ENCODE measurements around the gene UNC80.
A peak's percentile ranks its signal among the peaks of the same experiment; 100 is the strongest.

Gene UNC80

GRCh38 chr2:209973328-209973727 lies 201.7 kb downstream of the UNC80 start:
- no peak for DNase-seq (ENCODE audit: low spot score)

DNA sequence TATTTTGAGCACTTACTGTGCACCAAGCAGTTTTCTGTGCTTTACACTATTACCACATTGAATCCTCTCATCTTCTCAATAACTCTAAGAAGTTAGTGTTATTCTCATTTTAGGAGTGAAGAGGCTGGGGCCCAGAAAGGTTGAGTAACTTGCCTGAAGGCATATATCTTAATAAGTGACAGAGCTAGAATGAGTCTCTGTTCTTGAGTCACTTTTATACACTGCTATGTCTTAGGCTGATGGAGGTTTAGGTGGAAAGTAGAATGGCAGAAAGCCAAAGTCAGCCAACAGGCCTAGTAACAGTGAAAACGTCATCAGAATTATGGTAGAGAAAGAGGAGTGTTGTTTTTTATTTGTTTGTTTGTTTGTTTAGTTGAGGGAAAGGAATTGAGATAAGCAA lies 202.9 kb downstream of the UNC80 start:
- DNase-seq (ENCODE audit: low spot score): no peak

- no peak for DNase-seq (ENCODE audit: low spot score)
Observed at GRCh38 chr2:209976698-209977385, 205.2 kb downstream of the UNC80 start.

GRCh38 chr2:209977386-209978239 lies 206.0 kb downstream of the UNC80 start:
- DNase-seq (ENCODE audit: low spot score): no peak

- DNase-seq (ENCODE audit: low spot score): no peak
Observed at GRCh38 chr2:209984291-209984690, 212.7 kb downstream of the UNC80 start.

DNA sequence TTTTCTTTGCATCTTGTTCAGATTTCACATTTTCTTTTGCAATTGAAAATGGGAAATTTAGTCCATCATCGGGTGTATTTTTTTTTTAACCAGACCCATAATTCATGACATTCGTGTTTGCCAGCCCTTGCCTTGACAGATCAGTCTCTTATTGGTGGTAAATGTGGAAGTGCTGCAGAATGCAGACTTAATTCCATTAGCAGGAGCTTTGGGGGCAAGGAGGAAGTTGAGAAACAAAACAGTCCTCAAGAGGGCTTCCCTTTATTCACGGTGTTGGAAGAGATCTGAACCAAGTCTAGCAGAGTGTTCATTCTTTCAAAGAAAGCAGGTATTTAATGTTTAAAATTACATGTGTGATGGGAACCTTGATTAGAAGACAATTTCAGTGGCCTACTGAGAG lies 214.2 kb downstream of the UNC80 start:
- DNase-seq (ENCODE audit: low spot score): no peak

DNA sequence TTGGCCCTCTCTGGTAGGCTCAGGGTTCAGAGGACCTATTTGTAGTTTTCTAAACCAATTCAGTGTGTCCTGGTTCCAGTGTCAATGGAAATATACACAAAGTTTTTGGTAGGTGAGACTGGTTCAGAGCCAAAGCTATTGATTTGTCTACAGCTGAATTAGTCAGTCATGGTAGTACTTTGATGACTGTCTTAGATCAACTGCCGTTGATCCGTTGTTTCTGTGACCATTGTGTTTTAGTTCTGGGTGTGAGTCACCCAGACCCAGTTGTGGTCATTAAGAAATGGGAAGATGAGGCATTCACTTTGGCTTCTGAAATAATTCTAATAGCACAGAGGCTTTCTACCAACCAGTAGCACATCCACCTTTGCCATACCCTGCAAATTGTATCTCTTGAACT lies 214.8 kb downstream of the UNC80 start:
- no peak for DNase-seq (ENCODE audit: low spot score)

GRCh38 chr2:209988010-209988409 lies 216.4 kb downstream of the UNC80 start:
- DNase-seq (ENCODE audit: low spot score): no peak

DNA sequence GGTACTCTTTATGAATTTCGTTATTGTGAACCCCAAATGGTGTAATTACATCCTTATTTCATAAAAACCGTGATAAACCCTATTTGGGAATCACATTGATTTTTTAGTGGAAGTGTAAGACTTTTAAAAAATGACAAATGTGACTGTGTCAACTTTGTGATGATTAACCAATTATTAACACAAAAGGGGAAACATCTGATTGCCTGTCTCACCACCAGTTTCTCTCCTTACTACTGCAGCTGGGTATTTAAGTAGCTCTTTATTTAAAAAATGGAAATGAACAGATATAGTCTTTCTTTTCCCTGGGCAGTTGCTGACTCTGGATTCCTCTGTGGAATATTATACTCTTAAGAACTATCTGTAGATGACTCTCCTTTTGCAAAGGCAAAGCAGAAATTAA lies 219.2 kb downstream of the UNC80 start:
- no peak for DNase-seq (ENCODE audit: low spot score)

- DNase-seq (ENCODE audit: low spot score): no peak
Observed at GRCh38 chr2:209993968-209994367, 222.3 kb downstream of the UNC80 start.

GRCh38 chr2:209998596-209998995 lies 227.0 kb downstream of the UNC80 start:
- DNase-seq (ENCODE audit: low spot score): no peak

DNA sequence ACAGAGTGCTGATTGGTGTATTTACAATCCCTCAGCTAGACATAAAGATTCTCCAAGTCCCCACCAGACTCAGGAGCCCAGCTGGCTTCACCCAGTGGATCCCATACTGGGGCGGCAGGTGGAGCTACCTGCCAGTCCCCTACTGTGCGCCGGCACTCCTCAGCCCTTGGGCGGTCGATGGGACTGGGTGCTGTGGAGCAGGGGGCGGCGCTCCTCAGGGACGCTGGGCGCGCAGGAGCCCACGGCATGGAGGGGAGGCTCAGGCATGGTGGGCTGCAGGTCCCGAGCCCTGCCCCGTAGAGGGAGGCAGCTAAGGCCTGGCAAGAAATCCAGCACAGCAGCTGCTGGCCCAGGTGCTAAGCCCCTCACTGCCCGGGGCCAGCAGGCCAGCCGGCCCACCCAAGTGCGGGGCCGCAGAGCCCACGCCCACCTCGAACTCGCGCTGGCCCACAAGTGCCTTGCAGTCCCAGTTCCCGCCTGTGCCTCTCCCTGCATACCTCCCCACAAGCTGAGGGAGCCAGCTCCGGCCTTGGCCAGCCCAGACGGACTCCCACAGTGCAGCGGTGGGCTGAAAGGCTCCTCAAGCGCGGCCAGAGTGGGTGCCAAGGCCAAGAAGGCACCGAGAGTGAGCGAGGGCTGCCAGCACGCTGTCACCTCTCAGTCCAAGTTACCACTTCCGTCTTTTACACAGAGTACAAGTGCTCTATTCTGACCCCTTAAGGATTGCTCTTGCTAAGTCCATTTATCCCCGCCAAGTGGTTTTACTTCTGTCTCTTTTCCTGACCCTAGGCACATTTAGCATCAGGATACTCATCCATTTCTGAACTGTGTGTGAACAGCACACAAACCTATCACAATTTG lies 229.1 kb downstream of the UNC80 start:
- no peak for DNase-seq (ENCODE audit: low spot score)

- DNase-seq (ENCODE audit: low spot score): peak; percentile 95
Observed at GRCh38 chr2:210002158-210003157, 230.8 kb downstream of the UNC80 start, which contains the start of gene RPE. RPE (plus strand) TSS chr2:210002638; CDS start chr2:210002662, 24 bp downstream.

GRCh38 chr2:210003359-210003758 lies 231.7 kb downstream of the UNC80 start:
- no peak for DNase-seq (ENCODE audit: low spot score)

DNA sequence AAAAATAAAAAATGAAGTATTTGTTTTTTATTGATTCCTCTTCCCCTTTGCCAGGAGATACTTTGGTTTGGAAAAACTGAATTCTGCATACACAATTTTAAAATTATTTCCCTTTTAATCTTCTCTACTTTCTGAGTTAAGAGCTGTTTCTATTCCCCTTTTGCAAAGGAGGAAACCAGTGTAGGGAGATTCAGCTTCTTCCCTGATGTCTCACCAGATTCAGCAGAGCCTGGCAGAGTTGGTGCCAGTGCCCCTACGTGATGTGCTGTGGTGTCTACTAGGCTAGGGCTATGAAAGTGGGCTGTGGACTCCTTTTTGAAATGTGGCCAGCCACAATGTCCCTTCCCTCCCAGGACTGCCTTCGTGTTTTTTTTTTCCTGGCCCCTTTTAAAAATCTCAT lies 233.2 kb downstream of the UNC80 start:
- no peak for DNase-seq (ENCODE audit: low spot score)

GRCh38 chr2:210007895-210008294 lies 236.3 kb downstream of the UNC80 start:
- DNase-seq (ENCODE audit: low spot score): no peak

- DNase-seq (ENCODE audit: low spot score): no peak
Observed at GRCh38 chr2:210009126-210009525, 237.5 kb downstream of the UNC80 start.

DNA sequence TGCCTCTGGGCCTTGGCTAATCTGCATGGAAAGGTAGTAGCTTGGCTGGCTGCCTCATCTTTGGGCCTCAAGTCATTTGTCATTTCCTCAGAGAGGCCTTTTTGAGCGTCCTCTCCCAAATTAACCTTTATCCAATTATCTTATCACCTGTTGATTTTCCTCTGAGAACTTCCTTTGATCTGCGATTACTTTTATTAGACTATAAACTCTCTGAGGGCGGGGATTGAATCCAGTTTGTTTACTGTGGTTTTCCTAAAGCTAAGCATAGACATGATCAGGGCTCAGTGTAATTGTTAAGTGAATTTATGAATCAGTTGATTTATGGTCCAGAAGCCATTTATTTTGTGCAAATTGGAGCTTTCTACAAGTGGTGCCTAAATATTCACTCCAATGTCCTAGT lies 238.3 kb downstream of the UNC80 start:
- no peak for DNase-seq (ENCODE audit: low spot score)

GRCh38 chr2:210020138-210020537 lies 248.5 kb downstream of the UNC80 start:
- DNase-seq (ENCODE audit: low spot score): no peak

GRCh38 chr2:210022824-210023223 lies 251.2 kb downstream of the UNC80 start:
- no peak for DNase-seq (ENCODE audit: low spot score)

GRCh38 chr2:210027608-210028007 lies 256.0 kb downstream of the UNC80 start:
- no peak for DNase-seq (ENCODE audit: low spot score)

Measured in ecto neural progenitor cell (in vitro differentiated cells).